HG02943 (cell line): ENCODE measurements around the gene CDK19.
"Not testable (repeated sequence)": the region's sequence is repeated elsewhere in the genome, so short reads cannot be mapped to it uniquely, and the experiment has no call there.

Experiments
- ATAC-seq: cut with Tn5 transposase; IDR thresholded peaks from one replicate; pipeline ENCODE4 v1.9.1; 2021; ENCODE audit warnings: mild to moderate bottlenecking, low read depth, moderate library complexity; ENCODE audit not compliant: unreplicated experiment

CDK19 gene

GRCh38 chr6:110814102-110815014, 911 bp downstream of the CDK19 start:
- ATAC-seq, result peak; percentile 9

GRCh38 chr6:110813338-110814101, 1.7 kb downstream of the CDK19 start:
- ATAC-seq, result no peak

GRCh38 chr6:110812719-110813118, 2.5 kb downstream of the CDK19 start:
- ATAC-seq, result no peak

GRCh38 chr6:110810896-110811586, 4.2 kb downstream of the CDK19 start:
- no peak for ATAC-seq

- ATAC-seq, result no peak
Measured at GRCh38 chr6:110809792-110810191, 5.5 kb downstream of the CDK19 start.

- not testable (repeated sequence) for ATAC-seq
Measured at GRCh38 chr6:110802175-110802574, 13.1 kb downstream of the CDK19 start.

- ATAC-seq, result no peak
Measured at GRCh38 chr6:110800839-110801196, 14.5 kb downstream of the CDK19 start.

- no peak for ATAC-seq
Measured at GRCh38 chr6:110800196-110800838, 15.0 kb downstream of the CDK19 start.

GRCh38 chr6:110799655-110800054, 15.6 kb downstream of the CDK19 start:
- no peak for ATAC-seq

- no peak for ATAC-seq
Measured at GRCh38 chr6:110799189-110799588, 16.1 kb downstream of the CDK19 start.

GRCh38 chr6:110795271-110795670, 20.0 kb downstream of the CDK19 start:
- ATAC-seq, result no peak

GRCh38 chr6:110786696-110787095, 28.6 kb downstream of the CDK19 start:
- no peak for ATAC-seq

- ATAC-seq, result no peak
Measured at GRCh38 chr6:110786271-110786670, 29.0 kb downstream of the CDK19 start.

GRCh38 chr6:110784610-110784979, 30.7 kb downstream of the CDK19 start:
- ATAC-seq, result no peak

GRCh38 chr6:110781522-110782214, 33.6 kb downstream of the CDK19 start:
- ATAC-seq, result no peak

- ATAC-seq, result no peak
Measured at GRCh38 chr6:110778333-110778732, 36.9 kb downstream of the CDK19 start.

GRCh38 chr6:110777636-110778035, 37.6 kb downstream of the CDK19 start:
- no peak for ATAC-seq

GRCh38 chr6:110776413-110776812, 38.9 kb downstream of the CDK19 start:
- ATAC-seq, result no peak

- no peak for ATAC-seq
Measured at GRCh38 chr6:110769923-110770322, 45.3 kb downstream of the CDK19 start.

- no peak for ATAC-seq
Measured at GRCh38 chr6:110768057-110768456, 47.2 kb downstream of the CDK19 start.
